PFSK-1 (cell line): ENCODE data around the gene BCAP29.

ENCODE experiments used
- FOXP2 ChIP-seq: optimal IDR thresholded peaks from 2 replicates; pipeline ENCODE3; 2011; ENCODE audit warnings: borderline replicate concordance, control low read depth, inconsistent platforms; ENCODE audit not compliant: insufficient read depth; ENCODE audit errors: extremely low read length, extremely low read depth
- POLR2AphosphoS5 ChIP-seq: IDR thresholded peaks from 2 replicates; pipeline ENCODE4 v1.6.1; 2012; ENCODE audit warnings: low read depth, mild to moderate bottlenecking, control low read depth, low read length, moderate library complexity
- REST ChIP-seq, 2 experiments: IDR thresholded peaks; 2 replicates each; pipeline versions ENCODE4 v1.6.1 to v1.8.0; 2011 to 2012; ENCODE audit warnings: low read depth in 2 of 2, low read length in 2 of 2, control low read depth in 1 of 2, inconsistent platforms in 1 of 2, mild to moderate bottlenecking in 1 of 2, moderate library complexity in 1 of 2; ENCODE audit not compliant: insufficient read depth in 1 of 2
- SIN3A ChIP-seq: IDR thresholded peaks from 2 replicates; pipeline ENCODE4 v1.6.1; 2012; ENCODE audit warnings: mild to moderate bottlenecking, low read length, moderate library complexity, borderline replicate concordance; ENCODE audit not compliant: insufficient read depth
- TAF1 ChIP-seq: IDR thresholded peaks from 2 replicates; pipeline ENCODE4 v1.6.1; 2012; ENCODE audit warnings: low read length, control low read depth, borderline replicate concordance; ENCODE audit not compliant: insufficient read depth

BCAP29 gene

GRCh38 chr7:107593025-107593410 is 13.0 kb downstream of the BCAP29 start:
- no peak for TF ChIP-seq FOXP2
- TF ChIP-seq SIN3A = no peak
- TF ChIP-seq TAF1 = no peak
- TF ChIP-seq POLR2AphosphoS5 = no peak
- no peak for TF ChIP-seq REST (IDR thresholded peaks at IDR 0.05; ENCODE audit: insufficient read depth in 1 of 2, low read depth in 2 of 2, low read length in 2 of 2)

- peak; percentile 49; the same call in 1 of the 2 replicates for TF ChIP-seq POLR2AphosphoS5
- TF ChIP-seq REST (IDR thresholded peaks at IDR 0.05; ENCODE audit: insufficient read depth in 1 of 2, low read depth in 2 of 2, low read length in 2 of 2) = no peak
- no peak for TF ChIP-seq FOXP2
- TF ChIP-seq TAF1 = peak; percentile 74; the same call in 1 of the 2 replicates
- peak; percentile 81 for TF ChIP-seq SIN3A
Observed at GRCh38 chr7:107594961-107595737, 15.1 kb downstream of the BCAP29 start.

GRCh38 chr7:107596881-107597581 is 17.0 kb downstream of the BCAP29 start:
- TF ChIP-seq TAF1 (no peak), REST (IDR thresholded peaks at IDR 0.05; ENCODE audit: insufficient read depth in 1 of 2, low read depth in 2 of 2, low read length in 2 of 2) (no peak), POLR2AphosphoS5 (peak; percentile 38; the same call in 1 of the 2 replicates), FOXP2 (peak; percentile 19)

GRCh38 chr7:107597582-107597916 is 17.5 kb downstream of the BCAP29 start:
- no peak for TF ChIP-seq POLR2AphosphoS5
- TF ChIP-seq REST (IDR thresholded peaks at IDR 0.05; ENCODE audit: insufficient read depth in 1 of 2, low read depth in 2 of 2, low read length in 2 of 2) = no peak

GRCh38 chr7:107597953-107598352 is 17.9 kb downstream of the BCAP29 start:
- TF ChIP-seq POLR2AphosphoS5 = no peak
- TF ChIP-seq FOXP2 = no peak
- TF ChIP-seq REST (IDR thresholded peaks at IDR 0.05; ENCODE audit: insufficient read depth in 1 of 2, low read depth in 2 of 2, low read length in 2 of 2) = no peak
- no peak for TF ChIP-seq SIN3A
- TF ChIP-seq TAF1 = no peak
